ENCODE data around the gene AMN.
"Not testable (repeated sequence)": the region's sequence is repeated elsewhere in the genome, so short reads cannot be mapped to it uniquely, and the experiment has no call there.

AMN gene

GRCh38 chr14:102888748-102889147, 33.7 kb upstream of the AMN start:
- no peak overlapping the region for H3K4me3 ChIP-seq (ENCODE audit: low read depth, low read length)
- no peak for DNase-seq (ENCODE audit: low read depth)
- TF ChIP-seq MYC (IDR thresholded peaks at IDR 0.05; ENCODE audit: low read depth, low read length) (no peak), POLR2A (IDR thresholded peaks at IDR 0.05; ENCODE audit: extremely low read depth, insufficient read length) (no peak), MAX (IDR thresholded peaks at IDR 0.05; ENCODE audit: low read depth, low read length) (no peak)
- TF ChIP-seq, protein P1, sequence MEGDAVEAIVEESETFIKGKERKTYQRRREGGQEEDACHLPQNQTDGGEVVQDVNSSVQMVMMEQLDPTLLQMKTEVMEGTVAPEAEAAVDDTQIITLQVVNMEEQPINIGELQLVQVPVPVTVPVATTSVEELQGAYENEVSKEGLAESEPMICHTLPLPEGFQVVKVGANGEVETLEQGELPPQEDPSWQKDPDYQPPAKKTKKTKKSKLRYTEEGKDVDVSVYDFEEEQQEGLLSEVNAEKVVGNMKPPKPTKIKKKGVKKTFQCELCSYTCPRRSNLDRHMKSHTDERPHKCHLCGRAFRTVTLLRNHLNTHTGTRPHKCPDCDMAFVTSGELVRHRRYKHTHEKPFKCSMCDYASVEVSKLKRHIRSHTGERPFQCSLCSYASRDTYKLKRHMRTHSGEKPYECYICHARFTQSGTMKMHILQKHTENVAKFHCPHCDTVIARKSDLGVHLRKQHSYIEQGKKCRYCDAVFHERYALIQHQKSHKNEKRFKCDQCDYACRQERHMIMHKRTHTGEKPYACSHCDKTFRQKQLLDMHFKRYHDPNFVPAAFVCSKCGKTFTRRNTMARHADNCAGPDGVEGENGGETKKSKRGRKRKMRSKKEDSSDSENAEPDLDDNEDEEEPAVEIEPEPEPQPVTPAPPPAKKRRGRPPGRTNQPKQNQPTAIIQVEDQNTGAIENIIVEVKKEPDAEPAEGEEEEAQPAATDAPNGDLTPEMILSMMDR (IDR thresholded peaks at IDR 0.05; ENCODE audit: low read depth, low read length) = no peak

- no peak for TF ChIP-seq POLR2A (IDR thresholded peaks at IDR 0.05; ENCODE audit: extremely low read depth, insufficient read length)
- TF ChIP-seq MYC (IDR thresholded peaks at IDR 0.05; ENCODE audit: low read depth, low read length) = no peak
- TF ChIP-seq, protein P1 (IDR thresholded peaks at IDR 0.05; ENCODE audit: low read depth, low read length) = no peak
- no peak for TF ChIP-seq MAX (IDR thresholded peaks at IDR 0.05; ENCODE audit: low read depth, low read length)
- H3K4me3 ChIP-seq (ENCODE audit: low read depth, low read length) = no peak overlapping the region
- no peak for DNase-seq (ENCODE audit: low read depth)
These were observed 32.8 kb upstream of the AMN start for GRCh38 chr14:102889615-102890014.

- TF ChIP-seq, protein P1 (IDR thresholded peaks at IDR 0.05; ENCODE audit: low read depth, low read length) = no peak
- TF ChIP-seq MAX (IDR thresholded peaks at IDR 0.05; ENCODE audit: low read depth, low read length) (no peak), MYC (IDR thresholded peaks at IDR 0.05; ENCODE audit: low read depth, low read length) (no peak)
- no peak for DNase-seq (ENCODE audit: low read depth)
- H3K4me3 ChIP-seq (ENCODE audit: low read depth, low read length) = no peak overlapping the region
These were observed 31.4 kb upstream of the AMN start for GRCh38 chr14:102891111-102891510.

DNA sequence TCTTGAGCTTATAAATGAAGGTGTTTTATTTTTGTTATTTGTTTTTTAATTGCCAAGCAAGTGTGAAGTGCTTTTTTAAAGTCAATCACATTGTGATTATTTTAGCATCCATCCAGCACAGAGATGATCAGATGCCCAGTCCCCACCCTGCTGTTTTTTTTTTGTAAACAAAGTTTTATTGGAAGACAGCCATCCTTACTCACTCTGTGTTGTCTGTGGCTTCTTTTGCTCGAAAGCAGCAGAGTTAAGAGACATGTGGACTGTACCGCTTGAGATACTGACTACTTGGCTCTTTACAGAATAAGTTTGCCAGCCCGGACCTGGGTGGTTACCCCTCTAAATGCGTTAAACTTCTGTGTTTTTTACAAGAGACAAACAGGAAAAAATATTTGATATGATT, 30.9 kb upstream of the AMN start:
- no peak for DNase-seq (ENCODE audit: low read depth)
- H3K4me3 ChIP-seq (ENCODE audit: low read depth, low read length) = no peak overlapping the region
- TF ChIP-seq, protein P1 (IDR thresholded peaks at IDR 0.05; ENCODE audit: low read depth, low read length) = no peak
- TF ChIP-seq MYC (IDR thresholded peaks at IDR 0.05; ENCODE audit: low read depth, low read length) = no peak
- no peak for TF ChIP-seq POLR2A (IDR thresholded peaks at IDR 0.05; ENCODE audit: extremely low read depth, insufficient read length)
- TF ChIP-seq MAX (IDR thresholded peaks at IDR 0.05; ENCODE audit: low read depth, low read length) = no peak

DNA sequence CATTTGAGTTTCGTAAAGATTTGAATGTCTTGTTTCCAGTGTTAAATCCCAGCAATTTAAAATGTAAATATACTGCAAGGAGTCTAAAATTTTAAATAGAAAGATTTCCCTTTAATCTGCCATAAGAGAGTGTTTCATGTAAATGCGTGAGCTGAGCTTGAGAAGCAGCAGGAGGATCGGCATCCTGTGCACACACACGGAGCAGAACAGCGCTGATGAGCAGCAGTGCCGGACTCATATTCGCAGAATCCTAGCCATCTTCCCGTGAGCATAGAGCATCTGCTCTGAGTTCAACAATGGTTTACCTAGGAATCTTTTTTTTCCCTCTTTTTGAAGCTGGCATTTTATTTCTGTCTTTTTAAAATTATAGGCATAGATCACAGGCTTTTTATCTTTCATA, 29.8 kb upstream of the AMN start:
- no peak overlapping the region for H3K4me3 ChIP-seq (ENCODE audit: low read depth, low read length)
- no peak for DNase-seq (ENCODE audit: low read depth)
- TF ChIP-seq POLR2A (IDR thresholded peaks at IDR 0.05; ENCODE audit: extremely low read depth, insufficient read length) (no peak), MYC (IDR thresholded peaks at IDR 0.05; ENCODE audit: low read depth, low read length) (no peak), MAX (IDR thresholded peaks at IDR 0.05; ENCODE audit: low read depth, low read length) (no peak)
- TF ChIP-seq, protein P1 (IDR thresholded peaks at IDR 0.05; ENCODE audit: low read depth, low read length) = no peak

DNA sequence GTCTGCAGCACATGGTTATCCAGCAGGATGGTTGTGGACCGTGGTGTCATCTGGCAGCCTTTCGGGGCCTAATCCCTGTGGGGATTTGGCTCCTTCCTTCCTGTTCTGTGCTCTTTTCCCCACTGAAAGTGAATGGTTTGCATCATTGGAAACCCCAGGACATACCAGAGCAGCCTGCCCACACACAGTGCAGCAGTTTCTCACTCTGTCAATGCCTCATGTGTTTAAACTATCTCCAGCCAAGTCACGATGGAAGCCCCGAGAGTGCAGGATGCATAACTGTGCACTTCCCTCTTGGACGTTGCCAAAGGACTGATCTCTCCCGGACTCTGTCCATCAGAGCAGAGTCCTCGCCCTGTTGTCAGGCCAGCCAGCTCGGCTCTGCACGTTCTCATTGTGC, 29.0 kb upstream of the AMN start:
- no peak overlapping the region for H3K4me3 ChIP-seq (ENCODE audit: low read depth, low read length)
- DNase-seq (ENCODE audit: low read depth) = peak; percentile 26
- TF ChIP-seq, protein P1 (IDR thresholded peaks at IDR 0.05; ENCODE audit: low read depth, low read length) = no peak
- TF ChIP-seq MYC (IDR thresholded peaks at IDR 0.05; ENCODE audit: low read depth, low read length) (no peak), POLR2A (IDR thresholded peaks at IDR 0.05; ENCODE audit: extremely low read depth, insufficient read length) (no peak)

GRCh38 chr14:102896735-102897134, 25.7 kb upstream of the AMN start:
- DNase-seq (ENCODE audit: low read depth); H3K4me3 ChIP-seq (ENCODE audit: low read depth, low read length): not testable (repeated sequence)
